ENCODE results near the gene UCK2. TPM values are rescaled to one million over a fixed set of nuclear protein-coding genes. Genes with fewer than 3 reads are reported as not detected.

UCK2 gene
- total and polyA plus RNA-seq, 4 donors = 9.6 to 22.0 (median 14.1) TPM

- ATAC-seq (ENCODE audit: insufficient read depth, low FRiP score) (no peak), DNase-seq (no peak)
- Histone ChIP-seq H3K27ac (ENCODE audit: low read depth in 1 of 2, low read length in 1 of 2) (no peak overlapping the region), H3K36me3 (ENCODE audit: control insufficient read depth in 4 of 4, insufficient read depth in 4 of 4, low read length in 4 of 4) (no peaks in the 10 kb centered on the region), H3K9ac (ENCODE audit: insufficient read depth in 1 of 2, low read length in 2 of 2) (no peak overlapping the region), H3K9me3 (ENCODE audit: control insufficient read depth in 4 of 4, insufficient read depth in 3 of 4, low read length in 3 of 4) (peaks cover 0 to 3% (median 0%) of the 10 kb centered on the region in 4 donors), H3K27me3 (ENCODE audit: control insufficient read depth in 3 of 3, insufficient read depth in 3 of 3, low read length in 2 of 3) (no peaks in the 10 kb centered on the region), H3K4me1 (ENCODE audit: control insufficient read depth in 5 of 5, insufficient read depth in 5 of 5, low read length in 5 of 5) (peaks cover 0 to 15% (median 9%) of the 10 kb centered on the region in 5 donors), H3K4me3 (no peak overlapping the region)
- TF ChIP-seq CTCF (IDR thresholded peaks at IDR 0.05; ENCODE audit: control extremely low read depth, extremely low read depth) = no peak
- WGBS, 2 donors = 83 to 85% methylated on average over 6 of the region's 6 CpGs
Measured at GRCh38 chr1:165844933-165845332, 17.5 kb downstream of the UCK2 start.

- Histone ChIP-seq H3K27me3 (ENCODE audit: control insufficient read depth in 3 of 3, insufficient read depth in 3 of 3, low read length in 2 of 3) (no peaks in the 10 kb centered on the region), H3K27ac (ENCODE audit: low read depth in 1 of 2, low read length in 1 of 2) (no peak overlapping the region), H3K9ac (ENCODE audit: insufficient read depth in 1 of 2, low read length in 2 of 2) (no peak overlapping the region), H3K36me3 (ENCODE audit: control insufficient read depth in 4 of 4, insufficient read depth in 4 of 4, low read length in 4 of 4) (no peaks in the 10 kb centered on the region), H3K9me3 (ENCODE audit: control insufficient read depth in 4 of 4, insufficient read depth in 3 of 4, low read length in 3 of 4) (peaks cover 0 to 3% (median 0%) of the 10 kb centered on the region in 4 donors), H3K4me3 (no peak overlapping the region), H3K4me1 (ENCODE audit: control insufficient read depth in 5 of 5, insufficient read depth in 5 of 5, low read length in 5 of 5) (peaks cover 0 to 15% (median 9%) of the 10 kb centered on the region in 5 donors)
- no peak for TF ChIP-seq CTCF (IDR thresholded peaks at IDR 0.05; ENCODE audit: control extremely low read depth, extremely low read depth)
- DNase-seq (no peak), ATAC-seq (ENCODE audit: insufficient read depth, low FRiP score) (no peak)
- WGBS, 2 donors = 97 to 99% methylated on average over 3 of the region's 3 CpGs
Measured at GRCh38 chr1:165845569-165845968, 18.2 kb downstream of the UCK2 start.

- H3K36me3 ChIP-seq (ENCODE audit: control insufficient read depth in 4 of 4, insufficient read depth in 4 of 4, low read length in 4 of 4) = no peaks in the 10 kb centered on the region
- H3K27ac ChIP-seq (ENCODE audit: low read depth in 1 of 2, low read length in 1 of 2) = no peak overlapping the region
- no peak overlapping the region for H3K9ac ChIP-seq (ENCODE audit: insufficient read depth in 1 of 2, low read length in 2 of 2)
- ATAC-seq (ENCODE audit: insufficient read depth, low FRiP score) (no peak), DNase-seq (no peak)
- 96 to 100% methylated on average over 2 of the region's 2 CpGs for whole genome bisulfite sequencing, 2 donors
- peaks cover 0 to 15% (median 9%) of the 10 kb centered on the region in 5 donors for H3K4me1 ChIP-seq (ENCODE audit: control insufficient read depth in 5 of 5, insufficient read depth in 5 of 5, low read length in 5 of 5)
- TF ChIP-seq CTCF (IDR thresholded peaks at IDR 0.05; ENCODE audit: control extremely low read depth, extremely low read depth) = no peak
- no peak overlapping the region for H3K4me3 ChIP-seq
- H3K27me3 ChIP-seq (ENCODE audit: control insufficient read depth in 3 of 3, insufficient read depth in 3 of 3, low read length in 2 of 3) = no peaks in the 10 kb centered on the region
- peaks cover 0 to 3% (median 0%) of the 10 kb centered on the region in 4 donors for H3K9me3 ChIP-seq (ENCODE audit: control insufficient read depth in 4 of 4, insufficient read depth in 3 of 4, low read length in 3 of 4)
Measured at GRCh38 chr1:165845992-165846748, 18.8 kb downstream of the UCK2 start.

All from lung (tissue), 12 donors.